HG03095 (cell line): ENCODE data around the gene KRR1.

Experiments used
- ATAC-seq: cut with Tn5 transposase; IDR thresholded peaks from one replicate; pipeline ENCODE4 v1.9.1; 2021; ENCODE audit warnings: moderate library complexity; ENCODE audit not compliant: unreplicated experiment

The KRR1 gene

GRCh38 chr12:75511116-75512048 is at the start of gene KRR1:
Gene KRR1, minus strand, starts transcription at chr12:75511609. Its CDS starts 12 bp downstream, at chr12:75511597.
- ATAC-seq: peak; percentile 97

- no peak for ATAC-seq
These were observed 48.8 kb upstream of the KRR1 start for GRCh38 chr12:75560167-75560566.

- ATAC-seq: no peak
These were observed 46.9 kb upstream of the KRR1 start for GRCh38 chr12:75558287-75558686.

- no peak for ATAC-seq
These were observed 45.0 kb upstream of the KRR1 start for GRCh38 chr12:75556311-75556899.

- ATAC-seq: no peak
These were observed 43.1 kb upstream of the KRR1 start for GRCh38 chr12:75554556-75554880.

GRCh38 chr12:75553836-75554555 is 42.6 kb upstream of the KRR1 start:
- no peak for ATAC-seq

GRCh38 chr12:75553398-75553797 is 42.0 kb upstream of the KRR1 start:
- no peak for ATAC-seq

GRCh38 chr12:75551477-75551876 is 40.1 kb upstream of the KRR1 start:
- no peak for ATAC-seq

- ATAC-seq: no peak
These were observed 39.2 kb upstream of the KRR1 start for GRCh38 chr12:75550401-75551240.

- no peak for ATAC-seq
These were observed 38.6 kb upstream of the KRR1 start for GRCh38 chr12:75549989-75550388.

GRCh38 chr12:75548879-75549278 is 37.5 kb upstream of the KRR1 start:
- no peak for ATAC-seq

GRCh38 chr12:75545636-75546035 is 34.2 kb upstream of the KRR1 start:
- ATAC-seq: no peak

GRCh38 chr12:75543529-75543928 is 32.1 kb upstream of the KRR1 start:
- ATAC-seq: no peak

- no peak for ATAC-seq
These were observed 31.5 kb upstream of the KRR1 start for GRCh38 chr12:75542942-75543341.

GRCh38 chr12:75539889-75540288 is 28.5 kb upstream of the KRR1 start:
- ATAC-seq: no peak

GRCh38 chr12:75533239-75533638 is 21.8 kb upstream of the KRR1 start:
- ATAC-seq: no peak

- no peak for ATAC-seq
These were observed 18.4 kb upstream of the KRR1 start for GRCh38 chr12:75529826-75530225.

GRCh38 chr12:75529316-75529715 is 17.9 kb upstream of the KRR1 start:
- no peak for ATAC-seq

GRCh38 chr12:75528692-75529091 is 17.3 kb upstream of the KRR1 start:
- ATAC-seq: no peak

GRCh38 chr12:75528272-75528671 is 16.9 kb upstream of the KRR1 start:
- ATAC-seq: no peak
